ENCODE results near the gene HCN2.
A peak's percentile ranks its signal among the peaks of the same experiment; 100 is the strongest.

HCN2 gene

GRCh38 chr19:608155-609003, 18.7 kb downstream of the HCN2 start:
- TF ChIP-seq CTCF (IDR thresholded peaks at IDR 0.05; ENCODE audit: low read depth, low read length, missing control alignments): no peak
- no peak overlapping the region for H3K4me3 ChIP-seq (ENCODE audit: low read depth, low read length)
- no peak for DNase-seq (ENCODE audit: low read depth)

DNA sequence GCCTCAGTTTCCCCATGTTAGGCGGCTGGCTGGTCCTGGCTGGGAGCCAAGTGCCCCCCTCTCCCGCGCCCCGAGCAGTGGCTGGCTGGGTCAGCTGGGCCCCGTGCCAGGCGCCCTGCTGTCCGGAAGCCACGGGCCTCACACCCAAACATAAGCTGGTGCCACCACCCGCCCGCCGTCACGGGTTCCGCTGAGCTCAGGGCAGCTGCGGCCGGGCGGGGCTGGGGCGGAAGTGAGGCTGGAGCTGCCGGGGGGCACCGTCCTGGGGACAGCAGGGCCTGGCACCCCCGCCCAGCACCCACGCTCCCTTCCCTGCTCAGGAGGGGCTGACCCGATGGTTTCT, 19.3 kb downstream of the HCN2 start:
- H3K4me3 ChIP-seq (ENCODE audit: low read depth, low read length): no peak overlapping the region
- no peak for DNase-seq (ENCODE audit: low read depth)
- TF ChIP-seq CTCF (IDR thresholded peaks at IDR 0.05; ENCODE audit: low read depth, low read length, missing control alignments): no peak

DNA sequence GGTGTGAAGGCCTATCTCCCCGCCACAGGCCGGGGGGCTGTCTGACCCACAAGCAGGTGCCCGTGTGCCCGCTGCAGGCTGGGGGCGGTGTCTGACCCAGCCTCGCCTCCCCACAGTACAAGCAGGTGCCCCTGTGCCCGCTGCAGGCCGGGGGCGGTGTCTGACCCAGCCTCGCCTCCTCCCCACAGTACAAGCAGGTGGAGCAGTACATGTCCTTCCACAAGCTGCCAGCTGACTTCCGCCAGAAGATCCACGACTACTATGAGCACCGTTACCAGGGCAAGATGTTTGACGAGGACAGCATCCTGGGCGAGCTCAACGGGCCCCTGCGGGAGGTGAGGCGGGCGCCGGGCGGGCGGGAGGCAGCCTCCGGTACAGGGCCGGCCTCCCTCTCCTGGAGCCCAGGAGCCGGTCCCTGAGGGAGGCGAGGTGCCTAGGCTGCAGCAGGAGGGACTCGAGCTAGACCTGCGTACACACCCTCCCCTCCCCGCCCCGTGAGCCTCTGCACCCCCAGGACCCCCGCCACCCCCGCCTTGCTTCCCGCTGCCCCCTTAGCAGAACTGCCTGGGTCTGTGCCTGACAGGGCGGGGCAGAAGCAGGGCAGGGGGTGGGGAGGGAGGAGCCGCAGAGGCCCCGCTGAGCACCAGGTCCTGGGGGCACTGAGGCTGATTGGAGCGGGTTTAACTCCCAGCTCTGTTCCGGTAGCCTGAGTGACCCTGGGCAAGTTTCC, 20.6 kb downstream of the HCN2 start:
- no peak for DNase-seq (ENCODE audit: low read depth)
- peak overlapping the region; percentile 43 for H3K4me3 ChIP-seq (ENCODE audit: low read depth, low read length)
- no peak for TF ChIP-seq CTCF (IDR thresholded peaks at IDR 0.05; ENCODE audit: low read depth, low read length, missing control alignments)

DNA sequence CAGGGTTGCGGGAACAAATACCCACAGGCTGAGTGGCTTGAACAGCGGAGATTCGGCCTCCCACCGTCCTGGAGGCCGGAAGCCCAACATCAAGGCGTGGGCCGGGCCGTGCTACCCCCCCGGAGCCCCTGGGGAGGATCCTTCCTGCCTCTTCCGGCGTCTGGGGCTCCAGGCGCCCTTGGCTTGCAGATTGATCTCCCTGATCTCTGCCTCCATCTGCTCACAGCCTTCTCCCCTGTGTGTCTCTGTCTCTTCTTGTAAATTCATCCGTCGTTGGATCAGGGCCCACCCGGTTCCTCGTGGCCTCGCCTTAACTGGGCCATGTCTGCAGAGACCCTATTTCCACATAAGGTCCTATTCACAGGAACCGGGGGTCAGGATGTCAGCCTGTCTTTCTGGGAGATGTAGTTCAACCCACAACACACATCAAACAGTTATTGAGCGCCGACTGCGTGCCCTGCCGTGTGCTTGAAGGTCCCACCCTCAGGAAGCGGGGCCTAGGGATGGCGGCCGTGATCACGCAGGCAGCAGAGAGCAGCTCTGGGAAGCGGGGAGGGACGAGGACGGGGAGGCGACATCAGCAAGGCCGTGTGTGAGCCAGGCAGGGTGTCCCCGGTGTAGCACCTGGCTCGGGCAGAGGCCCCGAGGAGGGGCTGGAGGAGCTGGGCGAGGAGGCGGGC, 21.3 kb downstream of the HCN2 start:
- no peak for TF ChIP-seq CTCF (IDR thresholded peaks at IDR 0.05; ENCODE audit: low read depth, low read length, missing control alignments)
- DNase-seq (ENCODE audit: low read depth): no peak
- peak overlapping the region; percentile 43 for H3K4me3 ChIP-seq (ENCODE audit: low read depth, low read length)

DNA sequence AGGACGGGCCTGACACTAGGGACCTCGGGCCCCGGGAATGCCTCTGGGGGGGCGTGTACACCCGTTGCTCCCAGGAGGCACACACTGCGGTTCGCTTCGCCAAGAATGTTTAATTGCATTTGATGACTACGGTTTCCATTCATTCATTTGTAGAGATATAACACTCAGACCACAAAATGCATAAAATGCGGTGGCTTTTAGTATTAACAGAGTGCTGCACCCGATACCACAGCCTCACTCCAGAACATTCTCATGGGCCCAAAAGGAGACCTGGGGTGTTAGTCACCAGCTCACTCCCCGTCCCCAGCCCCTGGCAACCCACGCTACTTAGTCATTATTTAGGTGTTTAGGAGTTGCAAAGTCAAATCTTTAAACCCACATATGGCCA, 21.8 kb downstream of the HCN2 start:
- no peak for TF ChIP-seq CTCF (IDR thresholded peaks at IDR 0.05; ENCODE audit: low read depth, low read length, missing control alignments)
- no peak for DNase-seq (ENCODE audit: low read depth)
- H3K4me3 ChIP-seq (ENCODE audit: low read depth, low read length): no peak overlapping the region

- no peak for TF ChIP-seq CTCF (IDR thresholded peaks at IDR 0.05; ENCODE audit: low read depth, low read length, missing control alignments)
- H3K4me3 ChIP-seq (ENCODE audit: low read depth, low read length): no peak overlapping the region
- DNase-seq (ENCODE audit: low read depth): no peak
These were observed 23.3 kb downstream of the HCN2 start for GRCh38 chr19:612941-613340.

Data from GM12864 (cell line).